H1 (cell line): ENCODE results near the gene RGS17. TPM values are rescaled to one million over a fixed set of nuclear protein-coding genes. Genes with fewer than 3 reads are reported as not detected.

ENCODE experiments used
- CTCF ChIA-PET: fragments of 300-600 bp; sonication (Branson Sonifier 250); formaldehyde crosslinking; loops from one replicate; lab custom pipeline; 2021; ENCODE audit not compliant: partially characterized antibody; lab: Charles Lee
- POLR2A ChIA-PET: fragments of 300-600 bp; sonication (Branson Sonifier 250); formaldehyde crosslinking; loops from one replicate; lab custom pipeline; 2021; ENCODE audit warnings: inconsistent platforms; ENCODE audit not compliant: partially characterized antibody; lab: Charles Lee
- DNase-seq, 2 experiments: peaks; one replicate each; pipeline versions ENCODE4 v3.0.0 to v3.0.0-alpha.2; 2010 to 2022; ENCODE audit warnings: low spot score in 2 of 2, low read depth in 1 of 2, mixed read lengths in 1 of 2
- FAIRE-seq: peaks from 2 replicates; lab custom pipeline; 2011; peaks lifted over from hg19 to GRCh38; lab: Jason Lieb, UNC
- H2AFZ ChIP-seq: 2 replicates; pipeline ENCODE4 v1.8.1; 2012; ENCODE audit warnings: low read length, inconsistent platforms
- H2AK5ac ChIP-seq: 2 replicates; pipeline ENCODE4 v1.6.1; 2013; ENCODE audit warnings: low read depth, low read length
- H2BK120ac ChIP-seq: replicated peaks from 2 replicates; pipeline ENCODE3; 2013; ENCODE audit warnings: low read depth, low read length, inconsistent platforms
- H2BK12ac ChIP-seq: 2 replicates; pipeline ENCODE4 v1.6.1; 2013; ENCODE audit warnings: low read depth, low read length
- H2BK15ac ChIP-seq: 2 replicates; pipeline ENCODE4 v1.6.1; 2013; ENCODE audit warnings: low read length
- H2BK20ac ChIP-seq: 2 replicates; pipeline ENCODE4 v1.6.1; 2013; ENCODE audit warnings: low read length
- H2BK5ac ChIP-seq: 2 replicates; pipeline ENCODE4 v1.6.1; 2013; ENCODE audit warnings: low read depth, low read length
- H3K14ac ChIP-seq: 2 replicates; pipeline ENCODE4 v1.6.1; 2013; ENCODE audit warnings: inconsistent platforms; ENCODE audit not compliant: insufficient read length
- H3K18ac ChIP-seq: 2 replicates; pipeline ENCODE4 v1.6.1; 2013; ENCODE audit warnings: low read length; ENCODE audit errors: extremely low read depth
- H3K23ac ChIP-seq: 2 replicates; pipeline ENCODE4 v1.6.1; 2013; ENCODE audit warnings: inconsistent platforms; ENCODE audit not compliant: insufficient read length
- H3K23me2 ChIP-seq: 2 replicates; pipeline ENCODE4 v1.6.1; 2013; ENCODE audit warnings: low read depth, low read length
- H3K27ac ChIP-seq: 2 replicates; pipeline ENCODE4 v1.6.1; 2011; ENCODE audit warnings: low read depth, low read length, inconsistent platforms
- H3K27me3 ChIP-seq, 4 experiments: replicated peaks in 1 of 4; 1 replicate in 1 of 4; 2 replicates in 3 of 4; pipeline versions ENCODE4 v1.6.1 to v1.8.1; 2011 to 2013; ENCODE audit warnings: low read length in 3 of 4, mild to moderate bottlenecking in 3 of 4, inconsistent platforms in 2 of 4, mixed read lengths in 2 of 4, moderate library complexity in 1 of 4; ENCODE audit not compliant: control insufficient read depth in 3 of 4, insufficient read depth in 3 of 4; ENCODE audit errors: extremely low read depth in 1 of 4
- H3K36me3 ChIP-seq, 4 experiments: 2 replicates each; pipeline versions ENCODE4 v1.6.1 to v1.8.1; 2011 to 2013; ENCODE audit warnings: mild to moderate bottlenecking in 4 of 4, low read length in 3 of 4, moderate library complexity in 2 of 4, control low read depth in 1 of 4, inconsistent platforms in 1 of 4; ENCODE audit not compliant: insufficient read depth in 4 of 4, control insufficient read depth in 2 of 4
- H3K4ac ChIP-seq: replicated peaks from 2 replicates; pipeline ENCODE3; 2013; ENCODE audit warnings: low read length, low read depth, mixed read lengths, inconsistent platforms; ENCODE audit not compliant: insufficient read length
- H3K4me1 ChIP-seq, 4 experiments: replicated peaks in 1 of 4; 1 replicate in 1 of 4; 2 replicates in 3 of 4; pipeline versions ENCODE4 v1.6.1 to v1.8.1; 2011 to 2013; ENCODE audit warnings: low read length in 3 of 4, inconsistent platforms in 2 of 4, mixed read lengths in 1 of 4; ENCODE audit not compliant: insufficient read depth in 4 of 4, control insufficient read depth in 3 of 4
- H3K4me2 ChIP-seq, 2 experiments: 2 replicates each; pipeline versions ENCODE4 v1.6.1 to v1.8.1; 2011 to 2013; ENCODE audit warnings: low read depth in 2 of 2, low read length in 2 of 2, control low read depth in 1 of 2, inconsistent platforms in 1 of 2, mild to moderate bottlenecking in 1 of 2; ENCODE audit not compliant: insufficient read depth in 1 of 2
- H3K4me3 ChIP-seq, 4 experiments: fragments of 200-600, 300-600 bp in 1 of 4; sonication (generic), shearing (Covaris generic), sonication (Bioruptor Twin) in 1 of 4; 2 replicates each; pipeline versions ENCODE4 v1.5.1 to v1.8.1; 2011 to 2016; ENCODE audit warnings: low read length in 4 of 4, low read depth in 3 of 4, control low read depth in 2 of 4, inconsistent platforms in 2 of 4, mild to moderate bottlenecking in 2 of 4, mixed read lengths in 1 of 4, moderate library complexity in 1 of 4; ENCODE audit not compliant: insufficient read depth in 2 of 4; ENCODE audit errors: extremely low read depth in 1 of 4
- H3K56ac ChIP-seq: replicated peaks from 2 replicates; pipeline ENCODE3; 2013; ENCODE audit warnings: low read depth, mild to moderate bottlenecking, mixed read lengths, low read length, inconsistent platforms; ENCODE audit not compliant: insufficient read length
- H3K79me1 ChIP-seq: 2 replicates; pipeline ENCODE4 v1.6.1; 2013; ENCODE audit warnings: low read depth, low read length, control low read depth
- H3K79me2 ChIP-seq, 2 experiments: 2 replicates each; pipeline versions ENCODE4 v1.6.1 to v1.8.1; 2012 to 2013; ENCODE audit warnings: low read length in 2 of 2, mild to moderate bottlenecking in 2 of 2, inconsistent platforms in 1 of 2; ENCODE audit not compliant: insufficient read depth in 2 of 2, control insufficient read depth in 1 of 2
- H3K9ac ChIP-seq, 4 experiments: replicated peaks in 1 of 4; 1 replicate in 1 of 4; 2 replicates in 3 of 4; pipeline versions ENCODE4 v1.6.1 to v1.8.1; 2011 to 2013; ENCODE audit warnings: low read depth in 3 of 4, low read length in 3 of 4, control low read depth in 2 of 4, mild to moderate bottlenecking in 2 of 4, moderate library complexity in 2 of 4, inconsistent platforms in 1 of 4; ENCODE audit errors: extremely low read depth in 1 of 4
- H3K9me3 ChIP-seq, 2 experiments: 2 replicates each; pipeline versions ENCODE4 v1.6.1 to v1.8.1; 2012 to 2013; ENCODE audit warnings: mild to moderate bottlenecking in 2 of 2, moderate library complexity in 2 of 2, control low read depth in 1 of 2, inconsistent platforms in 1 of 2, low read depth in 1 of 2, low read length in 1 of 2, mixed read lengths in 1 of 2; ENCODE audit not compliant: insufficient read depth in 2 of 2
- H4K20me1 ChIP-seq, 2 experiments: replicated peaks in 1 of 2; 2 replicates each; pipeline versions ENCODE3 to v1.8.1; 2011 to 2013; ENCODE audit warnings: inconsistent platforms in 2 of 2, low read length in 2 of 2, mild to moderate bottlenecking in 1 of 2; ENCODE audit not compliant: insufficient read depth in 2 of 2, control insufficient read depth in 1 of 2
- H4K5ac ChIP-seq: 2 replicates; pipeline ENCODE4 v1.6.1; 2013; ENCODE audit warnings: low read length, low read depth, mixed read lengths, inconsistent platforms; ENCODE audit not compliant: insufficient read length
- H4K8ac ChIP-seq: 2 replicates; pipeline ENCODE4 v1.8.0; 2013; ENCODE audit warnings: mild to moderate bottlenecking, moderate library complexity, low read length, inconsistent platforms; ENCODE audit not compliant: insufficient read depth; ENCODE audit errors: extremely low read depth
- H4K91ac ChIP-seq: replicated peaks from 2 replicates; pipeline ENCODE3; 2013; ENCODE audit warnings: low read length, mixed read lengths, inconsistent platforms; ENCODE audit not compliant: insufficient read length
- ASH2L ChIP-seq: fragments of 200-600, 300-600 bp; sonication (generic); IDR thresholded peaks from one replicate; pipeline ENCODE4 v1.7.1; 2017; ENCODE audit warnings: low read length
- BACH1 ChIP-seq: IDR thresholded peaks from 2 replicates; pipeline ENCODE4 v1.6.1; 2012; ENCODE audit warnings: low read length, improper control_type of control experiment
- CBX5 ChIP-seq: fragments of 300-800, 300-1000 bp; sonication (generic); IDR thresholded peaks from 2 replicates; pipeline ENCODE4 v1.7.1; 2016; ENCODE audit warnings: antibody characterized with exemption, low read length, low read depth
- EGR1 ChIP-seq: IDR thresholded peaks from 2 replicates; pipeline ENCODE4 v1.6.1; 2011; ENCODE audit warnings: low read depth, low read length, borderline replicate concordance
- EP300 ChIP-seq, 2 experiments: IDR thresholded peaks; 1 replicate in 1 of 2; 2 replicates in 1 of 2; pipeline ENCODE4 v1.6.1; 2011 to 2012; ENCODE audit warnings: low read depth in 2 of 2, low read length in 2 of 2, mild to moderate bottlenecking in 2 of 2, borderline replicate concordance in 1 of 2, inconsistent platforms in 1 of 2, moderate library complexity in 1 of 2
- GABPA ChIP-seq: IDR thresholded peaks from 2 replicates; pipeline ENCODE4 v1.6.1; 2011; ENCODE audit warnings: mild to moderate bottlenecking, low read length, moderate library complexity, borderline replicate concordance; ENCODE audit not compliant: insufficient read depth
- GTF2F1 ChIP-seq: IDR thresholded peaks from 2 replicates; pipeline ENCODE4 v1.6.1; 2012; ENCODE audit warnings: low read depth, low read length, improper control_type of control experiment, borderline replicate concordance
- MAFK ChIP-seq: IDR thresholded peaks from 2 replicates; pipeline ENCODE4 v1.6.1; 2012; ENCODE audit warnings: low read depth, mild to moderate bottlenecking, improper control_type of control experiment, low read length
- NANOG ChIP-seq: IDR thresholded peaks from 2 replicates; pipeline ENCODE4 v1.6.1; 2011; ENCODE audit warnings: low read length, low read depth, mild to moderate bottlenecking, inconsistent platforms; ENCODE audit not compliant: insufficient read depth, poor library complexity, severe bottlenecking
- SP4 ChIP-seq: IDR thresholded peaks from 2 replicates; pipeline ENCODE4 v1.6.1; 2012; ENCODE audit warnings: low read length, inconsistent platforms
- SRF ChIP-seq: IDR thresholded peaks from 2 replicates; pipeline ENCODE4 v1.6.1; 2011; ENCODE audit warnings: mild to moderate bottlenecking, low read depth, low read length, moderate library complexity
- SUZ12 ChIP-seq: fragments of 200-600 bp; sonication (generic); IDR thresholded peaks from 2 replicates; pipeline ENCODE4 v1.6.1; 2012; ENCODE audit warnings: mild to moderate bottlenecking, inconsistent platforms, low read length, moderate library complexity, mixed read lengths
- TAF7 ChIP-seq: optimal IDR thresholded peaks from 2 replicates; pipeline ENCODE3; 2011; ENCODE audit warnings: low read depth, mild to moderate bottlenecking, inconsistent platforms, low read length, moderate library complexity, borderline replicate concordance
- WGBS, 2 experiments: shearing (Covaris generic) in 1 of 2; methylation state at CpG; one replicate each; pipeline versions ENCODE4 v1.1.6 to v1.1.7; 2013 to 2015; ENCODE audit warnings: low lambda C conversion rate in 2 of 2, mixed read lengths in 2 of 2, inconsistent platforms in 1 of 2, low coverage in 1 of 2, missing lambda C conversion rate in 1 of 2; ENCODE audit not compliant: insufficient replicate concordance in 2 of 2, insufficient coverage in 1 of 2, insufficient read length in 1 of 2; ENCODE audit errors: extremely low coverage in 1 of 2, missing lambda C conversion rate in 1 of 2; 5-methylcytosine and 5-hydroxymethylcytosine counted together
- polyA plus RNA-seq, 7 experiments: library from polyadenylated mRNA; depleted of rRNA in 3 of 7; stranded (reverse) in 5 of 7; unstranded in 2 of 7; fragments of >200 nt in 5 of 7; fragments of 200-250 nt in 2 of 7; gene quantifications; 1 replicate in 5 of 7; 2 replicates in 1 of 7; 4 replicates in 1 of 7; pipeline versions ENCODE4 v1.2.1 to v1.2.3, GENCODE V29; 2011 to 2013; ENCODE audit warnings: missing spikeins in 2 of 7, mixed read lengths in 2 of 7
- total RNA-seq: library from RNA; stranded (reverse); fragmentation: NEBNext Ultra II Directional; extraction: Animal tissue kit (Norgen Biotek cat#: 25700); gene quantifications from 2 replicates; pipeline ENCODE4 v1.2.1, GENCODE V29; 2021

RGS17 gene
- total and polyA plus RNA-seq, 2 of the 8 experiments (the other 6 are each of a cell fraction or from before 2014, with no cell fraction given), result 2.0 to 12.2 TPM

GRCh38 chr6:153167061-153167891, 36.2 kb upstream of the RGS17 start:
- Histone ChIP-seq H3K23me2 (no peaks in the 10 kb centered on the region), H3K27ac (no peak overlapping the region), H3K4me3 (no peak overlapping the region), H4K91ac (no peak overlapping the region), H3K4me2 (no peak overlapping the region), H3K18ac (no peak overlapping the region), H3K79me2 (no peaks in the 10 kb centered on the region), H2AFZ (no peak overlapping the region), H3K9me3 (no peaks in the 10 kb centered on the region), H3K36me3 (no peaks in the 10 kb centered on the region), H3K56ac (no peak overlapping the region), H3K79me1 (no peaks in the 10 kb centered on the region), H2AK5ac (no peak overlapping the region), H3K23ac (no peak overlapping the region), H2BK120ac (no peak overlapping the region), H4K8ac (no peak overlapping the region), H4K5ac (no peak overlapping the region), H2BK12ac (no peak overlapping the region), H4K20me1 (no peaks in the 10 kb centered on the region), H3K4ac (no peak overlapping the region), H3K9ac (no peak overlapping the region), H2BK5ac (no peak overlapping the region), H3K4me1 (no peaks in the 10 kb centered on the region), H3K14ac (no peak overlapping the region), H2BK15ac (no peak overlapping the region), H3K27me3 (no peaks in the 10 kb centered on the region), H2BK20ac (no peak overlapping the region)
- ChIA-PET CTCF (no interaction called here), POLR2A (no interaction called here)
- 91% methylated on average over 9 of the region's 9 CpGs; no CpG with 5 or more reads in 1 of the 2 experiments for WGBS, 2 experiments
- DNase-seq (no peak), FAIRE-seq (no peak)
- TF ChIP-seq SRF, result no peak
- TF ChIP-seq ASH2L, result no peak
- 0 out of 2 replicates have a peak, but pooled peaks have one; percentile 20 for TF ChIP-seq MAFK
- no peak for TF ChIP-seq EP300 (IDR thresholded peaks at IDR 0.05; ENCODE audit: borderline replicate concordance in 1 of 2, low read depth in 2 of 2, low read length in 2 of 2)
- TF ChIP-seq SUZ12, result no peak
- TF ChIP-seq EGR1, result no peak
- no peak for TF ChIP-seq CBX5
- peak; percentile 84 for TF ChIP-seq BACH1
- no peak for TF ChIP-seq SP4
- TF ChIP-seq TAF7, result no peak
- no peak for TF ChIP-seq GTF2F1
- no peak for TF ChIP-seq NANOG
- TF ChIP-seq GABPA, result no peak
